ENCODE results near the gene HSP90AB1.

DNA sequence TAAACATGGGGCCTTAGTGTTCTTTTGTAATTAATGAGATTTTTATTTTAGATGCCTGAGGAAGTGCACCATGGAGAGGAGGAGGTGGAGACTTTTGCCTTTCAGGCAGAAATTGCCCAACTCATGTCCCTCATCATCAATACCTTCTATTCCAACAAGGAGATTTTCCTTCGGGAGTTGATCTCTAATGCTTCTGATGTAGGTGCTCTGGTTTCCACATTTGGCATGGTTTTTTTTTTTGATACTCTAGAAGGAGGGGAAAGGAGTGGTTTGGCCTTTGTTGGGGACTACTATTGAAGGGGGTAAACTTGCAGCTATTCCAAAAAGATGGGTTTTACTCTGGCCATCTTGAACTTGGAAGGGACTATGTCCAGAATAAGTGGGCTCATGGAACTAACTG lies 1.7 kb downstream of the HSP90AB1 start:
- TF ChIP-seq CTCF (conservative IDR thresholded peaks at IDR 0.05) (no peak), ZFX (IDR thresholded peaks at IDR 0.05) (no peak)
